ENCODE results near the gene PARD3B.

The PARD3B gene

GRCh38 chr2:204662956-204663355 is 117.7 kb downstream of the PARD3B start:
- DNase-seq = no peak

GRCh38 chr2:204663816-204664425 is 118.6 kb downstream of the PARD3B start:
- DNase-seq = no peak

GRCh38 chr2:204664708-204665121 is 119.4 kb downstream of the PARD3B start:
- no peak for DNase-seq

GRCh38 chr2:204665207-204665606 is 119.9 kb downstream of the PARD3B start:
- DNase-seq = no peak

- no peak for DNase-seq
Measured at GRCh38 chr2:204665771-204666170, 120.5 kb downstream of the PARD3B start.

GRCh38 chr2:204667990-204668389 is 122.7 kb downstream of the PARD3B start:
- DNase-seq = no peak

- DNase-seq = no peak
Measured at GRCh38 chr2:204669382-204669781, 124.1 kb downstream of the PARD3B start.

- no peak for DNase-seq
Measured at GRCh38 chr2:204670124-204670523, 124.8 kb downstream of the PARD3B start.

- no peak for DNase-seq
Measured at GRCh38 chr2:204670756-204671155, 125.5 kb downstream of the PARD3B start.

- DNase-seq = no peak
Measured at GRCh38 chr2:204672772-204673171, 127.5 kb downstream of the PARD3B start.

- DNase-seq = no peak
Measured at GRCh38 chr2:204673877-204674276, 128.6 kb downstream of the PARD3B start.

- DNase-seq = no peak
Measured at GRCh38 chr2:204678031-204678430, 132.8 kb downstream of the PARD3B start.

GRCh38 chr2:204680576-204680975 is 135.3 kb downstream of the PARD3B start:
- no peak for DNase-seq

GRCh38 chr2:204681412-204681811 is 136.1 kb downstream of the PARD3B start:
- DNase-seq = no peak

GRCh38 chr2:204683384-204683783 is 138.1 kb downstream of the PARD3B start:
- DNase-seq = no peak

- DNase-seq = no peak
Measured at GRCh38 chr2:204686406-204686805, 141.1 kb downstream of the PARD3B start.

GRCh38 chr2:204687776-204688175 is 142.5 kb downstream of the PARD3B start:
- no peak for DNase-seq

GRCh38 chr2:204691911-204692510 is 146.7 kb downstream of the PARD3B start:
- DNase-seq = no peak

- no peak for DNase-seq
Measured at GRCh38 chr2:204692790-204693189, 147.5 kb downstream of the PARD3B start.

- DNase-seq = no peak
Measured at GRCh38 chr2:204693262-204693661, 148.0 kb downstream of the PARD3B start.

GRCh38 chr2:204695506-204695905 is 150.2 kb downstream of the PARD3B start:
- DNase-seq = no peak

- DNase-seq = no peak
Measured at GRCh38 chr2:204696124-204696523, 150.8 kb downstream of the PARD3B start.

- DNase-seq = no peak
Measured at GRCh38 chr2:204705243-204705932, 160.1 kb downstream of the PARD3B start.

GRCh38 chr2:204706939-204707338 is 161.7 kb downstream of the PARD3B start:
- DNase-seq = no peak
